Testis (tissue), 2 donors: ENCODE results near the gene FGF6.

Experiments used
- POLR2A ChIP-seq: fragments of 450-650 bp; IDR thresholded peaks from one replicate; pipeline ENCODE4 v1.6.1; 2017; ENCODE audit warnings: antibody characterized with exemption, mild to moderate bottlenecking, moderate library complexity
- TF ChIP-seq, protein P1 (sequence below), 3 experiments: fragments of 450-650 bp in 2 of 3; fragments of 200-600 bp in 1 of 3; sonication (generic) in 1 of 3; IDR thresholded peaks; one replicate each; pipeline ENCODE4 v1.5.1; 2016 to 2019; ENCODE audit warnings: antibody characterized with exemption in 3 of 3, mild to moderate bottlenecking in 2 of 3, moderate library complexity in 1 of 3

- TF ChIP-seq, protein P1, sequence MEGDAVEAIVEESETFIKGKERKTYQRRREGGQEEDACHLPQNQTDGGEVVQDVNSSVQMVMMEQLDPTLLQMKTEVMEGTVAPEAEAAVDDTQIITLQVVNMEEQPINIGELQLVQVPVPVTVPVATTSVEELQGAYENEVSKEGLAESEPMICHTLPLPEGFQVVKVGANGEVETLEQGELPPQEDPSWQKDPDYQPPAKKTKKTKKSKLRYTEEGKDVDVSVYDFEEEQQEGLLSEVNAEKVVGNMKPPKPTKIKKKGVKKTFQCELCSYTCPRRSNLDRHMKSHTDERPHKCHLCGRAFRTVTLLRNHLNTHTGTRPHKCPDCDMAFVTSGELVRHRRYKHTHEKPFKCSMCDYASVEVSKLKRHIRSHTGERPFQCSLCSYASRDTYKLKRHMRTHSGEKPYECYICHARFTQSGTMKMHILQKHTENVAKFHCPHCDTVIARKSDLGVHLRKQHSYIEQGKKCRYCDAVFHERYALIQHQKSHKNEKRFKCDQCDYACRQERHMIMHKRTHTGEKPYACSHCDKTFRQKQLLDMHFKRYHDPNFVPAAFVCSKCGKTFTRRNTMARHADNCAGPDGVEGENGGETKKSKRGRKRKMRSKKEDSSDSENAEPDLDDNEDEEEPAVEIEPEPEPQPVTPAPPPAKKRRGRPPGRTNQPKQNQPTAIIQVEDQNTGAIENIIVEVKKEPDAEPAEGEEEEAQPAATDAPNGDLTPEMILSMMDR (IDR thresholded peaks at IDR 0.05), result no peak
- no peak for TF ChIP-seq POLR2A
Measured at GRCh38 chr12:4486049-4486699, 40.6 kb upstream of the FGF6 start.
